GM18508 (cell line): ENCODE measurements around the gene KLF3.

Source experiments
- ATAC-seq: cut with Tn5 transposase; IDR thresholded peaks from one replicate; pipeline ENCODE4 v1.9.1; 2021; ENCODE audit warnings: moderate number of reproducible peaks; ENCODE audit not compliant: insufficient read depth, unreplicated experiment

Gene KLF3

DNA sequence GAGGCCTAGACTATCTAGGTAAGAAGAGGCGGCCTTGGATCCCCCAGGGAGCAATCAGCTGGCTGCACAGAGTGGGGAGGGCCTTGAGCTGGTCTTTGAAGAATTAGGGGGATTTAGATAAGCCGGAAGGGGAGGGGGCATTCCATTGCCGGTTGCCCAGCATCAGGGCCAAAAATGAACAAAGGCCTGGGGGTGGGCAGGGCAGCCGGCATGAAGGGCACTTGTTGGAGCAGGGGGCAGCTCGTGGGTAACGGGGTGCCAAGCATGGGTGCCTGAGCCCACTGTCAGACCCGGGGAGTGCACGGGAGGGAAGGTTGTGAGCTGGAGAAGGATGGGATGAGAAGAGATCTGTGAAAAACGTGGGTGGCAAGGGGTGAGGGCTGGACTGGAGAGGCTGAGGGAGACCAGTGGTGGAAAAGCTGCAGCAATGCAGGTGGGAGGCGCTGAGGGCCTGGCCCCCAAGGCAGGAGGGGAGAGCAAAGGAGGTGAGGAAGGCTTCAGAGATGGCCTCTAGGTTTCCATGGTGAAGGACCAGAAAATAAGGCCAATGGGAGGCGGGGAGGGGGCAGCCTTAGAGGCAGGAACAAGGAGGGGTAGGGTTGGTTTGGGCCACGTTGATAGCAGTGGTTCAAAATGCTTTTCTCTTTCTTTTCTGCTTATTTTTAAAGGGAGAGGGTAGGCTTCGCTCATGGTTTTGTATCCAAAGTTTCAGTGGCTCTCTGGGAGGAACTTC, 8.6 kb downstream of the KLF3 start:
- no peak for ATAC-seq

DNA sequence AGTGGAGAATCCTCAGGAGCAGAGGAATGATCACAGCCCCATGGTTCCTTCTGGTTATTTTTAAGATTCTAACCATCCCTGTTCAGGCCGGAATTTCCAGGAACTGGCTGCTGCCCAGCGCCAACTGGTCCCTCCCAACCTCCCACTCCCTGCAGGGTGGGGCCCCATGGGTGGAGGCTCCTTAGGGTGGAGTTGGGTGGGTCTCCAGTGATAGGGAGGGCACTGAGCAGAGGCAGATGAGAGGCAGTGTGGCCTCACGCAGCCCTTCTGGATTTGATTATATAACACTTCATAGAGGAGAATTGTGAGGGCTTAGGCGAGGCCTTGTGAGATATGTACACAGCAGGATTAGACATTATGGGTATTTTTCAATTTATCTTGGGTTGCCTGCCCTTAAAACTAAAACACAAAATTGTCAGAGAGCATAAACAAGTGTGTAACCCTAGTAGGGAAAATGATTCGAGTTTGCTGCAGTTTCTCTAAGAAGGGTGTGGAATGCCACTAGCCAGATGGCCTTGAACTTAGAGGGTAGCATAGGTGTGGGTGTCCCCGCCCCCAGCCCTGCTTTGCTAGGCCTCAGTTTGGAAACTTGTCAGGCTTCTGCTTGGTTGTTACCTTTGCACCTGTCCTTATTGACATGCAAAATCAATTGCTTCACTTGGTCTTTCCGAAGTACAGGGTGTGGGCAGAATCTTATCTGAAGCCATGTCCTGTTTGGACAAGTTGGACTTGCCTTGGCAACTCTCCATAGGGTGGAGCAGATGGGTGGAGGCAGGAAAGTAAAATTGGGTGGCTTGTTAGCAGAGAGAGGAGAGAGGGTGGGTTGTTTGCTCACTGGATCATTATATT, 9.4 kb downstream of the KLF3 start:
- ATAC-seq = no peak

DNA sequence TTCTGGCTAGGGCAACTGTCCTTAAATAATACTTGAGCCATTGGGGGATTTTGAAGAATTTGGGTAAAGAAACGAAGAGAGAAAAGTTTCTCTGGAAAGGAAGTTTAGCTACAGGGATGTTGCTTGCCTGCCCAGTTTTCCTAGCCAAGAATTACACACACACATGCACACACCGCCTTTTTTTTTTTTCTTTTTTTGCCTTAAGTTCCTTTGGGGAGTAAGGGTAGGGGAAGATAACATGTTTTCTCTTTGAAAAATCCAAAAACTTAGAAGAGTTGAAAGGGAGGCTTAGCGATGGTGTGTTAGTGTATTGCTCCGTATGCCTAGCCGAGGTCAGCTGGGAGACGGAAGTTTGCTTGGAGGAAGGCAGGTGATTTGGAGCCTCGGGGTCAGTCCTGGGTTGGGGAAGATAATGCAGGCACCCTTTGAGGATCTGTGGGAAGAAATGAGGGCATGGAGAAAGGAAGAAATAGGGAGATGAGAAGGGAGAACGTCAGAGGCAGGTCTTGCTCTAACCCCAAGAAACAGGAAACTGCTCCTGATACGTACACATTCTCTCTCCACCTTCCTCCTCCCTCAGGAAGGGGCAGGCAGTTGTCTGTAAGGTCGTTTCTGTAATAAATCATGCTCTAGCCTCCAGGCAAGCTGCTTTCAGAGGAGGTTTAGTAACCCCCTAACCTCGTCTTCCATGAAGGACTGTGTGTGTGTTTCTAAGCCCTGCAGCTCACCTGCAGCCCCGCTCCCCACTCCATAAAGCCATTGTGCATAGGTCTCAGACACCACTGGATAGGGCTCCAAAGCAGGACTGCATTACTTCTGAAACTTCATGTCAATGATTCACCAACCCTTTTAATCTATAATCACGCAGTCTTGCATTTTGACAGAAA, 10.5 kb downstream of the KLF3 start:
- ATAC-seq = no peak

DNA sequence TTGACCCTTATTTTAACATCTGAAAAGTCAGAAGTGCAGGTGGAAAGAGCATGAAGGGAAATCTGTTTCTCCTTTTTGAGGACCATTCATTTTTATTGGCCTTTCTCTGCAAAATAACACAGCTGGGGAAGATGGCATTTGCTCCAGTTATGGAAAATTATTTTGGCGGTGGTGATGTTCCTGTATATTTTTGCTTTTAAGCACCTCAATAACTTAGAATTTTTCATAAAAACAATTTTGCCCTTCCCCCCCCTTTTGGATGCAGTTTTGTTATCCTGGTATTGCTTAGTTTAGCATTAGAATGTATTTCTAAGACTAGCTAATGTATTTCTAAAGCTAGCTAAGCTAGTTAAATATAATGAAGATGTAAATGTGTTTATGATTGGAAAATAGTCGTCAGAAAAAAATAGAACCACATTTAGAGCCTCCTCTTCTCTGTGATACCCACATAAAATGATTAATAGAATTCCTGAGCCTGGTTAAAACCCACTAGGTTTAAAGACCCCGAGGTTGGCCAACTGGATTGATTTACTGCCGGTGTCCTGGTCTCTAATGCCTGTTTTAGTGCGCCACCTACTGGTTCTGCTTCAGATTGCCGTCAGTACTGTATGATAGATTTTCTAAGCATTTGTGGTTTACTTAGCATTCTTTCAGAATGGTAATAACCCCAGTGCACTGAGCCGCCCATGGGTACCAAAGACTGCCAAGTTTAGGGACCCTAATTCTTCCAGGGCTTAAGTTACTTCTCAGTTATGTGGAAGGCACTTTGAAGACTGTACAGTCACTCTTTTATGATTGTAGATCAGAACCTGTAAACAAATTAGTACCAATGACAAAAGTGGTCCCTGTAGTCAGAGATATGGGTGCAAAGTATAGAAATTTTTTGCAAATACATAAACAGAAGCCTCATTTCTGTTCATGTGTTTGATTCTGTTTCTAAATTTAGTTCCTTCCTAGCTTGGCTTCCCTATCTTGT, 11.4 kb downstream of the KLF3 start:
- ATAC-seq = no peak

- no peak for ATAC-seq
Observed at GRCh38 chr4:38676986-38677385, 13.0 kb downstream of the KLF3 start.

DNA sequence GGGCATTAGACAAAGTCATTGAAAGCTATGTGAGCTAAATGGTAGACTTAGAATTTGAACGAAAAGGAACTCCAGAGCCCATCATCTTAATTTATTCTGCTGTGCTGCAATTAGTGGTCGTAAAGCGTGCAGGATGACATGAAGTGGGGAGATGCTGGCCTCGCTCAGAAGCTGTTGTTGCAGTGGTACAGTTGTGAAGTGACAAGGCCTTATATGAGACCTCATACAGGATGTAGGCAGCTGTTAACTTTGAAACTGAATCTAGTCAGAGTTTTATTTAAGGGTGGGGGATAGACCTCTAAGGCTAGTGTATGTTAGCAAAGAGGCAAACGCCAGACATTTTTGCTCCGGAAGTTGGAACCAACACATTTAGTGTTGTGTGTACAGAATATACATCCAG, 13.4 kb downstream of the KLF3 start:
- ATAC-seq = no peak

- ATAC-seq = no peak
Observed at GRCh38 chr4:38678078-38678477, 14.1 kb downstream of the KLF3 start.

DNA sequence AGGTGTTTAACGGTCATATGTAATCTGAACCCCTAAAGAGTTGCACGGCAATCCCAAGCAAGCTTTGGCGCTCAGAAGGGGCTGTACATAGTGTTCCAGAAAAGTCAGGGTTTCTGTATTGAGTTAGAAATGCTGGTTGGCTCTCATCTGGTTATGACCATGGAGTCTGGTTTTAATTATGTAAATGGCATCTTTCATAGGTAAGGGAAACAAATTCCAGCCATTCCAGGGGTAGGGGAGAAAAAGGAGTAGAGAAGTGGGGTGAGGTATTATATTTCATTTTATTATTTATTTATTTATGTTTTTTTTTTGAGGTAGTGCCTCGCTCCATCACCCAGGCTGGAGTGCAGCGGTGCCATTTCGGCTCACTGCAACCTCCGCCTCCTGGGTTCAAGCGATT, 15.9 kb downstream of the KLF3 start:
- no peak for ATAC-seq

GRCh38 chr4:38681281-38681991, 17.4 kb downstream of the KLF3 start:
- ATAC-seq = no peak

DNA sequence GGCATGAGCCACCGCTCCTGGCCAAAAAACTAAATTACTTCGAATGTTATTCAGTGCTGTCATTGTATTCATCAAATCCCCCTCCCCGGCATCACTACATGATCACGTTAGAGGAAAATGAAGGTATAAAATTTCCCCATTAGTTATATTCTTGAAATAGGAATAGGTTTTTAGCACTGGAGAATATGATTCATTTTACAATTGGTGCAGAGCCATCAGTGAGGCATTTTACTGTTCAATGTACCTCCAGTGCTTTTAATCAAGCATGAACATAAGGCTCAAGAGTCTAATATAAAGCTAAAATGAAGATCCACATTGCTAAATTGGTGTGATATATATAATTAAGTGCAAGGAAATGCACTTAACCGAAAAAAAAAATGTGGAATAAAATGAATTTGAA, 18.3 kb downstream of the KLF3 start:
- ATAC-seq = no peak

- no peak for ATAC-seq
Observed at GRCh38 chr4:38683276-38683675, 19.3 kb downstream of the KLF3 start.

- no peak for ATAC-seq
Observed at GRCh38 chr4:38684271-38684670, 20.3 kb downstream of the KLF3 start.

DNA sequence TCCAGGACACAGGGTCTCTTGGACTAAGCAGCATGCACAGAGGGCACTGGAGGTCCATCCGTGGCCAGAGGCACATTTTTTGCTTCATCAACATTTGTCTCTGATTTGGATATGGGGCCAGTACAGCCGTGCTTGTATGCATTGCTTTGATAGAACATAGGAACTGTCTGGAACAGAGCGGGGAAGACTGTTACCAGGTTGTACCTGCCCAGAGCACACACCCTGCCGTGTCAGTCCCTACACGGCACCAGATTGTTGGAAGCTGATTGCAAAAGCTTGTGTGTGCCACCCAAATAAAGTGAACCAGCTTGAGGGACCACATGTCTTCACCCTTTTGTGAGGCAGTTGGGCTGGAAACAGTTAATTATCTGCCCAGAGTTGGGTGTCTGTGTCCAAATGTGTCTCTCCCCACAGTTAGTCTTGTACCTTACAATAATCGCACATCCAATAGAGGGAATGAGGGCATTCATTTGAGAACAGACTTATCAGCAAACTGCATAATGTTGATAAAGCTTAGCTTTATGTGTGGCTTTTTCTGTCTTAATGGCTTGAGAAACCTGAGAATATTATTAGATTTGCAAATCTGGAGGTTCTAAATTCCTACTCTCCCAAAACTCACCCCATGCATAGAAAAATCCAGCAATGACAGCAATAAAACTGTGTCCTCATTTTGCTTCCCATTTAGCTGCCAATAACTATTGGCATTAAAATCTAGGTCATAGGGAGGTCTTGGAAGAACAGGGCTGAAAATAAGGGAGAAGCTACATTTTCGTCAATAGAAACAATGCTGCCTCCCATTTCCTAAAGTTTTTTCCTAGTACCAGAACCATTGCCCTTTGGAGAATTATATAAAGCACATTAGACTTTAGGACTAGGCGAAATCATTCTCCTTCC, 21.2 kb downstream of the KLF3 start:
- no peak for ATAC-seq

DNA sequence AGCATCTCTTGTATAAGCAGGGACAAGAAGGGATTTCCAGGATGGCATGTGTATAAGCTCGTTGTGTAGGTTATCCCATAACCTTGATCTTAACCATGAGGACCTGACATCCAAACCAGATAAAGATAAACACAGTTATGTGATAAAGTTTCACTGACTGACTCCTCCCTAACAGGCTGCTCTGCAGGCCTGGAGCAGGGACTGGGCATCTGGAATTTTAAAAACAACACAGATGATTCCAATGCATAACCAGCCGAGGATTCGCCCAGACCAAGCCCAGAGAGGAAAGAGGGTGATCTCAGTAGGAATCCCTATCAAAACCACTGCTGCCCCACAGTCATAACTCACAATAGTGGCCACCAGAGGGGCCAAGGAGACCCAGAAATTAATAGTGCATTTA, 22.7 kb downstream of the KLF3 start:
- ATAC-seq = no peak

GRCh38 chr4:38687571-38688011, 23.6 kb downstream of the KLF3 start:
- ATAC-seq = no peak

- no peak for ATAC-seq
Observed at GRCh38 chr4:38688676-38689355, 24.8 kb downstream of the KLF3 start.

DNA sequence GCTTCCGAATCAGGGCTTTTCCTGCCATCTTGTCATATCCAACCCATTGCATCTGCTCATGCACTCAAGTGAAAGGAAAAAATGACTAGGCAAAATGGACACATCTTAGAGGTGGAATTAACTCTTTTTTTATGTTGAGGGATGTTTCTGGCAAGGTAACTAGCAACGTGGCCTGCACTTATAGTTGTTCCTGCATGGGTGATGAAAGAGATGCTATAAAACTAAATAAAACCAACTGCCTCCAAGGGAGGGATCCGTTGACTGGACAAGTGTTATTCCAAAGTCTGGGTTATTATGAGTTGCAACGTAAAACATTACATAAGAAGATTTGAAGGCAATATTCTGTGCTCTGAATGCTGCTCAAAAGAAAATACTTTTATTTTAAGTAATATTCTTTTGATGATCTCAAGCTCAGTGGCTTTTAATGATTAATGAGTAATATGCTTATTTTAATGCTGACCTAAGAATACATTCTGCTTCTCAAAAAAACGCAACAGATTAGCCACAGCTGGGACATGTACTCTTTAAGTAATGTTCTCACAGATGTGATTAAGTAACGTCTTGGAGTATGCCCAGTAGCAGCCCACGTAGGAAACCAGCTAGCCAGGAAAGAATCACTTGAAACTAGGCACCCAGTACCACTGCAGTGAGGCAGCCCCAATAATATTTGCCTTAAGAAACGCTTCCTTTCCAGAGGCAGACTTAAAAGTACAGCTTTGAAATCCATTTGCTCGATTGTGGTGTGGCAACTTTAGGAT, 27.4 kb downstream of the KLF3 start:
- ATAC-seq = no peak
